ENCODE measurements around the gene C9orf43. TPM values are rescaled to one million over a fixed set of nuclear protein-coding genes. Genes with fewer than 3 reads are reported as not detected.
"Not testable (repeated sequence)": the region's sequence is repeated elsewhere in the genome, so short reads cannot be mapped to it uniquely, and the experiment has no call there.

Gene C9orf43
- total RNA-seq, 2 experiments from 2014 or later = 1.8 to 2.9 TPM

DNA sequence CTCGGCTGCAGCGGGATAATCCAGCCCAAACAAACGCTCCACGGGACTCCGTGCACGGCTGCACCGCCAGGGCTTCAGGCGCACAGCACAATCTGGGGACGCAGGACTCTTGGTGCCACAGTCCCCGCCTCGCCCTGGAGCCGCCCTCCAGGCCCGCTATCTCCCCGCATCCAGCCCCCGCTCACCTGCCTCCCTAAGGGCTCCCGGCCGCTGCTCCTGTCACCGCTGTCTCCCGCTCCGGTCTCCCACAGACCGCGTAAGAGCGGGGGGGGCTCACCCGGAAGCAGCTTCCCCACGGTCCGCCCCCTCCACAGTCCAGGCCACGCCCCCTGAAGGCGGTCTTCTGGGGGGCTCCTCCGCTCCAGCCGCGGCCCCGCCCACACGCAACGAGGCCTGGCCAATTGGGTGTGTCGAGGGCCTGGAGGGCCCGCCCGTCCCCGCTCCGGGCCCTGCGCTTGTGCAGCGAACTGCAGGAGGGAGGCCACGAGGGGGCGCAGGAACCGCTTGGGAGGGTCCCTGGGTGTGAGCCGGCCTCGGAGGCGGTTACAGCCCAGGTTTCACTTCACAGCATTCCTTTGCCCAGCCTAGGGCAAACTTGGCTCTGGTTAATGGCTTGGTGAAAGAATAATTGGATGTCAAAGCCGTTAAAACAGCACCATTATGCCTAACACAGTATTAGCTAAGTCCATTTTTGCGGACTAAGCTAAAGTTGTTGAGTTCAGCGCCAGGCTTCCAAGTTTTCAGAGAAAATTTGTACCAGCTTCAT, 9.3 kb upstream of the C9orf43 start, which contains the start of gene ALAD:
TSS of gene ALAD (minus strand) at position 258 of the 766 bp plus-strand sequence. CDS start 7,725 bp downstream, outside the sequence.
- Histone ChIP-seq H4K20me1 (ENCODE audit: insufficient read depth, low read length) (no peaks in the 10 kb centered on the region), H3K9me3 (ENCODE audit: low read length) (no peaks in the 10 kb centered on the region), H3K9me2 (ENCODE audit: insufficient read depth, low read length) (no peaks in the 10 kb centered on the region), H3K27ac (ENCODE audit: low read depth, low read length, poor library complexity, severe bottlenecking) (peak within 1 kb of the TSS; percentile 12), H3K4me1 (ENCODE audit: insufficient read depth, low read length, poor library complexity, severe bottlenecking) (peaks cover 12% of the 10 kb centered on the region), H3K4me2 (ENCODE audit: low read length) (peak within 1 kb of the TSS; percentile 75), H3K36me3 (ENCODE audit: insufficient read depth, low read length) (peaks cover 5% of the 10 kb centered on the region; the same call in 1 of the 2 replicates), H3K79me2 (ENCODE audit: insufficient read depth, low read depth, low read length) (no peaks in the 10 kb centered on the region), H3K4me3 (ENCODE audit: low read depth, low read length, poor library complexity, severe bottlenecking) (peak within 1 kb of the TSS; percentile 92), H2AFZ (ENCODE audit: low read length) (peak within 1 kb of the TSS; percentile 82)
- intact Hi-C loops (cut with micrococcal nuclease; ENCODE audit: unreplicated experiment) = loop anchor here (1.0 to 5.0 kb wide), 5 partner anchors 59 to 257 kb away; partner anchors contain the start of genes CDC26, PRPF4 and WDR31
- TF ChIP-seq EZH2phosphoT487 (IDR thresholded peaks at IDR 0.05; ENCODE audit: borderline replicate concordance, low read depth, low read length) = no peak
- TF ChIP-seq, protein P1, sequence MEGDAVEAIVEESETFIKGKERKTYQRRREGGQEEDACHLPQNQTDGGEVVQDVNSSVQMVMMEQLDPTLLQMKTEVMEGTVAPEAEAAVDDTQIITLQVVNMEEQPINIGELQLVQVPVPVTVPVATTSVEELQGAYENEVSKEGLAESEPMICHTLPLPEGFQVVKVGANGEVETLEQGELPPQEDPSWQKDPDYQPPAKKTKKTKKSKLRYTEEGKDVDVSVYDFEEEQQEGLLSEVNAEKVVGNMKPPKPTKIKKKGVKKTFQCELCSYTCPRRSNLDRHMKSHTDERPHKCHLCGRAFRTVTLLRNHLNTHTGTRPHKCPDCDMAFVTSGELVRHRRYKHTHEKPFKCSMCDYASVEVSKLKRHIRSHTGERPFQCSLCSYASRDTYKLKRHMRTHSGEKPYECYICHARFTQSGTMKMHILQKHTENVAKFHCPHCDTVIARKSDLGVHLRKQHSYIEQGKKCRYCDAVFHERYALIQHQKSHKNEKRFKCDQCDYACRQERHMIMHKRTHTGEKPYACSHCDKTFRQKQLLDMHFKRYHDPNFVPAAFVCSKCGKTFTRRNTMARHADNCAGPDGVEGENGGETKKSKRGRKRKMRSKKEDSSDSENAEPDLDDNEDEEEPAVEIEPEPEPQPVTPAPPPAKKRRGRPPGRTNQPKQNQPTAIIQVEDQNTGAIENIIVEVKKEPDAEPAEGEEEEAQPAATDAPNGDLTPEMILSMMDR (conservative IDR thresholded peaks at IDR 0.05; ENCODE audit: low read length) = peak; percentile 91
- BruUV-seq (replicated peaks) = no TSS peak
- ChIA-PET CTCF (ENCODE audit: unreplicated experiment) (interaction anchor here (0.6 to 1.8 kb wide), 7 partner anchors 16 to 181 kb away, joined by 3 to 6 read pairs (median 3); no protein-coding TSS in a partner anchor), POLR2A (interaction anchor here (0.7 to 1.9 kb wide), 8 partner anchors 9 to 181 kb away, joined by 3 to 6 read pairs (median 4); partner anchors contain the start of genes C9orf43, CDC26, POLE3 and PRPF4)
- peak; percentile 99 for DNase-seq (ENCODE audit: low spot score)

DNA sequence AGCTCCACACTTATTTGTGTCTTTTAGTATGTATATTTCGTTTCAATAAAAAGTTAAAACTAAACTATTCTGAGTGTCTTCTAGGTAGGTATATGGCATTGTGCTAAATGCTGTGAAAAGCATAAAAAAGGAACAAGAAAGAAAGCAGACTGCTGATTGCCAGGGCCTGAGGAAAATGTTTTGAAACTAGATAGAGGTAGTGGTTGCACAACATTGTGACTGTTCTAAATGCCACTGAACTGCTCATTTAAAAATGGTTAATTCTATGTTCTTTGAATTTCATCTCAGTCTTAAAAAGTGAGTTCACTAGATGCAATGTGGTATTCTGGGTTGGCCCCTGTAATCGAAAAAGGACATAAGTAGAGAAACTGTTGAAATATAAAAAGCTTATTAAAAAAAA, 6.9 kb upstream of the C9orf43 start:
- no peak for DNase-seq (ENCODE audit: low spot score)
- POLR2A ChIA-PET = interaction anchor here (1.1 to 1.5 kb wide), 4 partner anchors 15 to 134 kb away, joined by 3 read pairs; partner anchors contain the start of gene HDHD3
- TF ChIP-seq EZH2phosphoT487 (IDR thresholded peaks at IDR 0.05; ENCODE audit: borderline replicate concordance, low read depth, low read length) = no peak
- TF ChIP-seq, protein P1 (conservative IDR thresholded peaks at IDR 0.05; ENCODE audit: low read length) = no peak

DNA sequence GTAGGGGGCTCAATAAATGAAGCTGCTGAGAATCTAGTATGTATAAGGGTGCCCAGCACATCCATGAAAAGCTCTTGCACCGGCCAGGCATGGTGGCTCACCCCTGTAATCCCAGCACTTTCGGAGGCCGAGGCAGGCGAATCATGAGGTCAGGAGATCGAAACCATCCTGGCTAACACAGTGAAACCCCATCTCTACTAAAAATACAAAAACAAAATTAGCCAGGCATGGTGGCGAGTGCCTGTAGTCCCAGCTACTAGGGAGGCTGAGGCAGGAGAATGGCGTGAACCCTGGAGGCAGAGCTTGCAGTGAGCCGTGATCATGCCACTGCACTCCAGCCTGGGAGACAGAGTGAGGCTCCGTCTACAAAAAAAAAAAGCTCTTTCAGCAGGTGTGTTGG, 4.2 kb upstream of the C9orf43 start:
- H4K20me1 ChIP-seq (ENCODE audit: insufficient read depth, low read length); H2AFZ ChIP-seq (ENCODE audit: low read length); DNase-seq (ENCODE audit: low spot score); H3K4me3 ChIP-seq (ENCODE audit: low read depth, low read length, poor library complexity, severe bottlenecking); intact Hi-C loops (cut with micrococcal nuclease; ENCODE audit: unreplicated experiment); H3K4me2 ChIP-seq (ENCODE audit: low read length); H3K9me2 ChIP-seq (ENCODE audit: insufficient read depth, low read length); BruUV-seq (replicated peaks); CTCF ChIA-PET (ENCODE audit: unreplicated experiment); H3K27ac ChIP-seq (ENCODE audit: low read depth, low read length, poor library complexity, severe bottlenecking); H3K9me3 ChIP-seq (ENCODE audit: low read length): not testable (repeated sequence)
- Histone ChIP-seq H3K79me2 (ENCODE audit: insufficient read depth, low read depth, low read length) (peaks cover 31% of the 10 kb centered on the region), H3K4me1 (ENCODE audit: insufficient read depth, low read length, poor library complexity, severe bottlenecking) (peaks cover 34% of the 10 kb centered on the region), H3K36me3 (ENCODE audit: insufficient read depth, low read length) (peaks cover 38% of the 10 kb centered on the region)
- POLR2A ChIA-PET = interaction anchor here (0.7 to 1.1 kb wide), 3 partner anchors 51 to 114 kb away, joined by 3 to 4 read pairs (median 3); no protein-coding TSS in a partner anchor

More for the DNA sequence above, 6.9 kb upstream of the C9orf43 start:
- Histone ChIP-seq H3K9me2 (ENCODE audit: insufficient read depth, low read length) (no peaks in the 10 kb centered on the region), H3K4me2 (ENCODE audit: low read length) (no peak overlapping the region), H2AFZ (ENCODE audit: low read length) (no peak overlapping the region), H3K79me2 (ENCODE audit: insufficient read depth, low read depth, low read length) (peaks cover 16% of the 10 kb centered on the region; the same call in 1 of the 2 replicates), H3K4me1 (ENCODE audit: insufficient read depth, low read length, poor library complexity, severe bottlenecking) (peaks cover 31% of the 10 kb centered on the region), H3K27ac (ENCODE audit: low read depth, low read length, poor library complexity, severe bottlenecking) (no peak overlapping the region), H3K9me3 (ENCODE audit: low read length) (no peaks in the 10 kb centered on the region), H3K36me3 (ENCODE audit: insufficient read depth, low read length) (peaks cover 25% of the 10 kb centered on the region), H3K4me3 (ENCODE audit: low read depth, low read length, poor library complexity, severe bottlenecking) (no peak overlapping the region), H4K20me1 (ENCODE audit: insufficient read depth, low read length) (no peaks in the 10 kb centered on the region)
- intact Hi-C loops (cut with micrococcal nuclease; ENCODE audit: unreplicated experiment) = loop anchor here (5.0 kb wide), 1 partner anchor 61 kb away; the partner anchor contains the start of gene WDR31
- CTCF ChIA-PET (ENCODE audit: unreplicated experiment) = no interaction called here
- BruUV-seq (replicated peaks) = no TSS peak

All from OCI-LY7 (cell line).